ENCODE results near the gene PAX5.

DNA sequence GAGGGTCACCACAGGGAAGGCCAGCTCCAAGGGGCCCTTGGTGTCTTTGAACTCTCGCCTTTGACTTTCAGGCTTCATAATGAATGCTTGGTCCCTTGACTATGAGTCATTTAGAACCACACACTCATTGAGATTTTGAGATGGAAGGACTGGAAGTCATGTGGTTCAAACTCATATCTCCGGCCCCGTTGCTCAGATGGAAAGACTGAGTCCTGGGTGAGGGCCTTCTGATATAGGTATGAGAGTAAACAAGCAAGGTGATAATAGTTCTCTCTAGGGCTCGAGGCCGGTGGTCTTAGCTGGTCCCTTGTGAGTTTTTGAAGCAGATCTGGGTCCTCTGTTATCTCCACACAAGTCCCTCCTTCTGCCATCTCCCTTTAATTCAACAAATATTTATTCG is 210.6 kb downstream of the PAX5 start:
- TF ChIP-seq, protein P1, sequence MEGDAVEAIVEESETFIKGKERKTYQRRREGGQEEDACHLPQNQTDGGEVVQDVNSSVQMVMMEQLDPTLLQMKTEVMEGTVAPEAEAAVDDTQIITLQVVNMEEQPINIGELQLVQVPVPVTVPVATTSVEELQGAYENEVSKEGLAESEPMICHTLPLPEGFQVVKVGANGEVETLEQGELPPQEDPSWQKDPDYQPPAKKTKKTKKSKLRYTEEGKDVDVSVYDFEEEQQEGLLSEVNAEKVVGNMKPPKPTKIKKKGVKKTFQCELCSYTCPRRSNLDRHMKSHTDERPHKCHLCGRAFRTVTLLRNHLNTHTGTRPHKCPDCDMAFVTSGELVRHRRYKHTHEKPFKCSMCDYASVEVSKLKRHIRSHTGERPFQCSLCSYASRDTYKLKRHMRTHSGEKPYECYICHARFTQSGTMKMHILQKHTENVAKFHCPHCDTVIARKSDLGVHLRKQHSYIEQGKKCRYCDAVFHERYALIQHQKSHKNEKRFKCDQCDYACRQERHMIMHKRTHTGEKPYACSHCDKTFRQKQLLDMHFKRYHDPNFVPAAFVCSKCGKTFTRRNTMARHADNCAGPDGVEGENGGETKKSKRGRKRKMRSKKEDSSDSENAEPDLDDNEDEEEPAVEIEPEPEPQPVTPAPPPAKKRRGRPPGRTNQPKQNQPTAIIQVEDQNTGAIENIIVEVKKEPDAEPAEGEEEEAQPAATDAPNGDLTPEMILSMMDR (IDR thresholded peaks at IDR 0.05): no peak
- TF ChIP-seq POLR2A (IDR thresholded peaks at IDR 0.05): no peak

Measured in esophagus squamous epithelium (tissue), 4 donors.